Stomach (tissue), 4 donors: Measurements from ENCODE around the gene SGIP1.

Experiments used
- EP300 ChIP-seq: sonication (generic); formaldehyde crosslinking; IDR thresholded peaks from one replicate; pipeline ENCODE4 v1.6.1; 2017; ENCODE audit warnings: antibody characterized with exemption
- POLR2A ChIP-seq, 4 donors: fragments of 450-650 bp; IDR thresholded peaks; one replicate each; pipeline ENCODE4 v1.6.1; 2016; ENCODE audit warnings: antibody characterized with exemption in 4 of 4, control low read depth in 2 of 4, mild to moderate bottlenecking in 1 of 4, moderate library complexity in 1 of 4
- POLR2AphosphoS5 ChIP-seq, 3 donors: sonication (generic); formaldehyde crosslinking; IDR thresholded peaks; one replicate each; pipeline ENCODE4 v1.6.1; 2016; ENCODE audit warnings: antibody characterized with exemption in 3 of 3
- TF ChIP-seq, protein P1 (sequence below), 7 experiments: fragments of 450-650 bp in 4 of 7; fragments of 200-600 bp in 3 of 7; sonication (generic) in 3 of 7; IDR thresholded peaks; one replicate each; pipeline ENCODE4 v1.5.1; 2016 to 2019; ENCODE audit warnings: antibody characterized with exemption in 7 of 7, control low read depth in 2 of 7, mild to moderate bottlenecking in 1 of 7

DNA sequence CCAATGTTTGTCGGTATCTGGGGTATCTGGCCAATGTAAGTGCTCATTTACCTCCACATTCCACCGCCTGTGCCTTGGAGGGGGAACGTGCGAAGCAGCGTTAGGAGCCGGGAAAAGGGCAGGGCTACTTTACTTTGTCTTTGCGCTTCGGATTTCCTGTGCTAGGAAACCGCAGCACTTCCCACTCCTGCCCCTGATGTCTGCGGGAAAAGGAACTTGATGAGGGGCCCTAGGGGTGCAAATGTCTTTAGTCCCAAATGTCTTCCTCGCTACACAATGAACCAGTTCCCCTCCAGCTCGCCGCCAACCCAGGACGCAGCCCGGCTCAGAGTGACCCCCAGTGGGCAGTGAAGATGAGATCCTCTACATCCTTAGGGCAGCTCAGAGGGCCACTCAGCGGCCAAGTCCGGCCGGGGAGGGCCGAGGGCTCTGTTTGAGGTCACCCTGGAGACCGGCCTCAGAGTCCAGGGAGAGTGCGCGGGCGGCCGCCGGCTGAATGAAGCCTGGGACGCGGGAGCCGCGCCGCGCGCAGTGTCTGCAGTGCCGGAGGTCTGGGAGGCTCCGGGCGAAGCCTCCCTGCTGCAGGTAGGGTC lies 218.1 kb downstream of the SGIP1 start, which contains the start of gene DYNLT5:
- no peak for TF ChIP-seq POLR2A (IDR thresholded peaks at IDR 0.05)
- TF ChIP-seq, protein P1, sequence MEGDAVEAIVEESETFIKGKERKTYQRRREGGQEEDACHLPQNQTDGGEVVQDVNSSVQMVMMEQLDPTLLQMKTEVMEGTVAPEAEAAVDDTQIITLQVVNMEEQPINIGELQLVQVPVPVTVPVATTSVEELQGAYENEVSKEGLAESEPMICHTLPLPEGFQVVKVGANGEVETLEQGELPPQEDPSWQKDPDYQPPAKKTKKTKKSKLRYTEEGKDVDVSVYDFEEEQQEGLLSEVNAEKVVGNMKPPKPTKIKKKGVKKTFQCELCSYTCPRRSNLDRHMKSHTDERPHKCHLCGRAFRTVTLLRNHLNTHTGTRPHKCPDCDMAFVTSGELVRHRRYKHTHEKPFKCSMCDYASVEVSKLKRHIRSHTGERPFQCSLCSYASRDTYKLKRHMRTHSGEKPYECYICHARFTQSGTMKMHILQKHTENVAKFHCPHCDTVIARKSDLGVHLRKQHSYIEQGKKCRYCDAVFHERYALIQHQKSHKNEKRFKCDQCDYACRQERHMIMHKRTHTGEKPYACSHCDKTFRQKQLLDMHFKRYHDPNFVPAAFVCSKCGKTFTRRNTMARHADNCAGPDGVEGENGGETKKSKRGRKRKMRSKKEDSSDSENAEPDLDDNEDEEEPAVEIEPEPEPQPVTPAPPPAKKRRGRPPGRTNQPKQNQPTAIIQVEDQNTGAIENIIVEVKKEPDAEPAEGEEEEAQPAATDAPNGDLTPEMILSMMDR (IDR thresholded peaks at IDR 0.05), result no peak
- no peak for TF ChIP-seq EP300
- no peak for TF ChIP-seq POLR2AphosphoS5 (IDR thresholded peaks at IDR 0.05)
